Bronchial epithelial cell (primary cell): Measurements from ENCODE around the gene ZFYVE9. TPM values are rescaled to one million over a fixed set of nuclear protein-coding genes. Genes with fewer than 3 reads are reported as not detected.

Source experiments
- DNase-seq: peaks from one replicate; pipeline ENCODE4 v3.0.0-alpha.2; 2010; ENCODE audit warnings: low read depth
- FAIRE-seq: peaks from 2 replicates; lab custom pipeline; 2011; peaks lifted over from hg19 to GRCh38; lab: Jason Lieb, UNC
- H3K27me3 ChIP-seq: 2 replicates; pipeline ENCODE4 v1.5.1; 2011; ENCODE audit warnings: low read length; ENCODE audit not compliant: control insufficient read depth, insufficient read depth
- H3K36me3 ChIP-seq: 2 replicates; pipeline ENCODE4 v1.5.1; 2011; ENCODE audit warnings: low read length; ENCODE audit not compliant: control insufficient read depth, insufficient read depth
- H3K4me3 ChIP-seq: 2 replicates; pipeline ENCODE4 v1.5.1; 2011; ENCODE audit warnings: mild to moderate bottlenecking, low read depth, low read length, control low read depth
- total RNA-seq: library from RNA; depleted of rRNA; stranded (reverse); fragments of >200 nt; gene quantifications from 2 replicates; pipeline ENCODE4 v1.2.1, GENCODE V29; 2014
- TF ChIP-seq, protein P1 (sequence below): IDR thresholded peaks from 2 replicates; pipeline ENCODE4 v1.5.1; 2011; ENCODE audit warnings: mild to moderate bottlenecking, moderate library complexity, low read length, control low read depth, inconsistent platforms; ENCODE audit not compliant: insufficient read depth, severe bottlenecking

The ZFYVE9 gene
- total RNA-seq, 1 donor from 2014 or later: 44.8 TPM

- TF ChIP-seq, protein P1, sequence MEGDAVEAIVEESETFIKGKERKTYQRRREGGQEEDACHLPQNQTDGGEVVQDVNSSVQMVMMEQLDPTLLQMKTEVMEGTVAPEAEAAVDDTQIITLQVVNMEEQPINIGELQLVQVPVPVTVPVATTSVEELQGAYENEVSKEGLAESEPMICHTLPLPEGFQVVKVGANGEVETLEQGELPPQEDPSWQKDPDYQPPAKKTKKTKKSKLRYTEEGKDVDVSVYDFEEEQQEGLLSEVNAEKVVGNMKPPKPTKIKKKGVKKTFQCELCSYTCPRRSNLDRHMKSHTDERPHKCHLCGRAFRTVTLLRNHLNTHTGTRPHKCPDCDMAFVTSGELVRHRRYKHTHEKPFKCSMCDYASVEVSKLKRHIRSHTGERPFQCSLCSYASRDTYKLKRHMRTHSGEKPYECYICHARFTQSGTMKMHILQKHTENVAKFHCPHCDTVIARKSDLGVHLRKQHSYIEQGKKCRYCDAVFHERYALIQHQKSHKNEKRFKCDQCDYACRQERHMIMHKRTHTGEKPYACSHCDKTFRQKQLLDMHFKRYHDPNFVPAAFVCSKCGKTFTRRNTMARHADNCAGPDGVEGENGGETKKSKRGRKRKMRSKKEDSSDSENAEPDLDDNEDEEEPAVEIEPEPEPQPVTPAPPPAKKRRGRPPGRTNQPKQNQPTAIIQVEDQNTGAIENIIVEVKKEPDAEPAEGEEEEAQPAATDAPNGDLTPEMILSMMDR: no peak
- no peak overlapping the region for H3K4me3 ChIP-seq
- H3K27me3 ChIP-seq: no peaks in the 10 kb centered on the region
- H3K36me3 ChIP-seq: no peaks in the 10 kb centered on the region
- FAIRE-seq: no peak
- no peak for DNase-seq
Measured at GRCh38 chr1:52253421-52253820, 111.5 kb downstream of the ZFYVE9 start.

DNA sequence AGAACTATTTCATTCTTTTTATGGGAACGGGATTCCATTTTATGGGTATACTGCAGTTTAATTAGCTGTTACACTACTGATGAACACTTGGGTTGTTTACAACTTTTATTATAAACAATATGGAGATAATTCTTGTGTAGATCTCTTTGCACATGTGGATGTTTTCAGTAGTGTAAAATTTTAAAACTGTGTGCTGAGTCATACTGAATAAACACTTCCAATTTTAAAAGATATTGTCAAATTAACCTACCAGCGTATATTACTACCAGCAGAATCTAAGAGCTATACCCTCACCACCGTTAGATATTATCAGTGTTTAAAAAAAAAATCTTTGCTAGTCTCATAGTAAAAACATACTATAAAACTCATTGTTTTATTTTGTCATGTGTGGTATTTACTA is 118.0 kb downstream of the ZFYVE9 start:
- DNase-seq (no peak), FAIRE-seq (no peak)
- no peaks in the 10 kb centered on the region for H3K36me3 ChIP-seq
- no peaks in the 10 kb centered on the region for H3K27me3 ChIP-seq
- TF ChIP-seq, protein P1: no peak
- no peak overlapping the region for H3K4me3 ChIP-seq

- Histone ChIP-seq H3K36me3 (peaks cover 2% of the 10 kb centered on the region), H3K27me3 (no peaks in the 10 kb centered on the region), H3K4me3 (no peak overlapping the region)
- FAIRE-seq: no peak
- peak; percentile 62 for DNase-seq
- TF ChIP-seq, protein P1: no peak
Measured at GRCh38 chr1:52263153-52263910, 121.4 kb downstream of the ZFYVE9 start.

DNA sequence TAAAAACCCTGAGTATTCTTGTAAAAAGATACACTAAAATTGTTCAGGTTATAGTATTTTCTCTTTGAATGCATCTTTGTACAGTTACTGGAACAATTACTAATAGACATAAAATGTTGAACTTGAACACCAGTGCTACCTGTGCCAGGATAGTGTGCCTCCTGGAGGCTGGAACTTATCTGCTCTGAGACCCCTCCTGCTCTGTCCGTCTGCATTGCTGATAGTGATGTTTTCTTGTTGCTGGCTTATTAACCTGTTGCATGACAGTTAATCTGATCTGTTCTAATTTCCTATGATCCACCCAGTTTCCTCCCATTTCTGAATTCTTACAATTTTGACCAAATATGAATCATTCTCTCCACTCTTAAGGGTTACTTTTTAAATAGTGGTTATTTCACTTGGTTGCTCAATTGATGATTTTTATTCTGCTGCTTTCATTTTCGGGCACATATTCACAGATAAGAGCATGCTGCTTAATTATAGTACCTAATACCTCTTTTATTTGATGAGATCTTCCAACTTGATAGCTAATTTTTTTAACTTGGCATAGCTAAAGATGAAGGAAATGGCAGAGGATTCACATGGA is 122.7 kb downstream of the ZFYVE9 start:
- Histone ChIP-seq H3K4me3 (no peak overlapping the region), H3K27me3 (no peaks in the 10 kb centered on the region), H3K36me3 (peaks cover 4% of the 10 kb centered on the region)
- TF ChIP-seq, protein P1: no peak
- DNase-seq: no peak
- no peak for FAIRE-seq

- no peak for FAIRE-seq
- no peak overlapping the region for H3K4me3 ChIP-seq
- no peaks in the 10 kb centered on the region for H3K27me3 ChIP-seq
- TF ChIP-seq, protein P1: no peak
- H3K36me3 ChIP-seq: peaks cover 4% of the 10 kb centered on the region
- DNase-seq: no peak
Measured at GRCh38 chr1:52266507-52266906, 124.6 kb downstream of the ZFYVE9 start.
